DMS79 (cell line): ENCODE results near the gene TMOD1.
"Not testable (repeated sequence)": the region's sequence is repeated elsewhere in the genome, so short reads cannot be mapped to it uniquely, and the experiment has no call there.

Source experiments
- DNase-seq: peaks from one replicate; lab custom pipeline; 2025; lab: John Stamatoyannopoulos, UW

The TMOD1 gene

DNA sequence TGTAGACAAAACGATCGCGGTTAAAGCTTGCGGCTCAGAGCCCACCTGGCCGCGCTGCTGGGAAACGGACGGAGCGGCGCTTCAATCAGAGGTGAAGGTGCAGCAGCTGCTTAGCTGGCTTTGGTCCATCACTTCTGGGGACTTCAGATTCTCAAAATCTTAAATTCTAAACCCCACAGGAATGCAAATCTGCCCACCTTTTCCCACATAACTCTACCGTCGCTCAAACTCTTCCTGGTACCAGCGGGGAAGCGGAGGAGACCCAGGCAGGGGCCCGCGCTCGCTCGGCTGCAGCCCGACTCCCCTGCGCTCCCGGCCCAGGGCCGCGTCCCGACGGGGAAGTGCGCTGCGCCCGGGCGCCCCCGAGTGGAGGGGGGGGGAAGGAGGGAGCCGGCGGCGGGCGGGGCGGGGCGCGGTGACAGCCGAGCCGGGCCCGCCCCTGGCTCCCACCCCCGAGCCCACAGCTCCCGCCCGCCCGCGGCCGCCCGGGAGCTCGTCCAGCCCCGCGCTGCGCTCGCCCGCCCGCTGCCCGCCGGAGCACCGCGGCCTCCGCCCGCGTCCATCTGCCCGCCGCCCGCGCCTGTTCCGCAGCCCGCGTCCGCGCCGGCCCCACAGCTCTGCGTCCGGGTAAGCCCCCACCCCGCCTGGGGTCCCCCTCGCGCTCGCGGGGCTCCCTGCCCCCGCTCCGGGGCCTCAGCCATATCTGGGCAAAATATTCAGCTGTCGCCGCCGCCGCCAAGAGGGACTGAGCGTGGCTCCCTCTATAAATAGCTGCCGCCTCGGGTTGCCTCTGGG is at the start of gene TMOD1:
TMOD1 (plus strand) TSS at position 490 of the 795 bp plus-strand sequence. CDS start 22,523 bp downstream, outside the sequence.
- DNase-seq: peak; percentile 3

- DNase-seq: not testable (repeated sequence)
Measured at GRCh38 chr9:97453573-97453972, 47.9 kb upstream of the TMOD1 start.

DNA sequence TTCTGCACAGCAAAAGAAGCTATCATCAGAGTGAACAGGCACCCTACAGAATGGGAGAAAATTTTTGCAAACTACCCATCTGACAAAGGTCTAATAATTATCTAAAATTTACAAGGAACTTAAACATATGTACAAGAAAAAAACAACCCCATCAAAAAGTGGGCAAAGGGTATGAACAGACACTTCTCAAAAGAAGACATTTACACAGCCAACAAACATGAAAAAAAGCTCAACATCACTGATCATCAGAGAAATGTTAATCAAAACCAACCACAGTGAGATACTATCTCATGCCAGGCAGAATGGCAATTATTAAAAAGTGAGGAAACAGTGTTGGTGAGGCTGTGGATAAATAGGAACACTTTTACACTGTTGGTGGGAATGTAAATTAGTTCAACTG is 44.6 kb upstream of the TMOD1 start:
- not testable (repeated sequence) for DNase-seq

DNA sequence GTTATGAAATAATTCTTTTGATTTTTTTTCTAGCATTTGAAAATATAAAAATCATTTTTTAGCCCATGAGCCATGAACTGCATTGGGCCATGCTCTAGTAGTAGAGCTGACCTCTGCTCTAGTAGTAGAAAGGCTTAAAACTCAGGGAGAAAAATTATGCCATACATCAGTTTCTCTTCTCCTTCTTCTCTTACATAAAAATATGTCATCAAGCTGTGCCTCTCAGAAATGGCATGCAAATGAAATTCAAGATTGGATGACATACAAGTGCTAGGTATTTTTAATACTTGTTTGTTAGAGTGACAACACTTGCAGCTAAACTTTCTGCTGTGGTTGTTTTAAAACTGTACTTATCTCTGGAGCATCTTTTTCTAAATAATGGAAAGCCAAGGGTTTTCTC is 42.1 kb upstream of the TMOD1 start:
- DNase-seq: no peak

- no peak for DNase-seq
Measured at GRCh38 chr9:97462159-97462558, 39.3 kb upstream of the TMOD1 start.

- no peak for DNase-seq
Measured at GRCh38 chr9:97462914-97463313, 38.6 kb upstream of the TMOD1 start.

GRCh38 chr9:97468658-97469448 is 32.6 kb upstream of the TMOD1 start:
- no peak for DNase-seq

GRCh38 chr9:97470076-97470475 is 31.4 kb upstream of the TMOD1 start:
- DNase-seq: no peak

GRCh38 chr9:97473717-97474116 is 27.7 kb upstream of the TMOD1 start:
- DNase-seq: no peak

GRCh38 chr9:97474372-97474925 is 27.0 kb upstream of the TMOD1 start:
- no peak for DNase-seq

DNA sequence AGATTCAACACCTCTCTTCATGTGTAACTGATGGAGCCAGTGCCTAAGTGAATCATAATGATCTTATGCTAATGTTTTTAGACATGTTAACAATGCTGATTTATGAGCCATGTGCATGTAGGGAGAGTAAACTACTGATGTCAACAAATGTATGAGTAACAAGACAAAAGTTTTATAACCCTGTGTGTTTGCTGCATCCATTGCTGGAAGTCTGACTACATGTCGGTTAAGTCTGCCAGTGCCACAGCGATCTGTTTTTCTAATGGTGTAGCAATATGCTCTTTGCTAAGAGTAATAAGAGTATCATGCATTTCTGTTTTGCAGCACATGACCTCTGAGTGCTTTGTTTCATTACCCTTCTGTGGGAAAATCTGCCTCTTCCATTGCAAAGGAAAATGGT is 26.4 kb upstream of the TMOD1 start:
- no peak for DNase-seq

GRCh38 chr9:97478301-97478981 is 23.0 kb upstream of the TMOD1 start:
- DNase-seq: no peak

- no peak for DNase-seq
Measured at GRCh38 chr9:97479496-97480159, 21.8 kb upstream of the TMOD1 start.

DNA sequence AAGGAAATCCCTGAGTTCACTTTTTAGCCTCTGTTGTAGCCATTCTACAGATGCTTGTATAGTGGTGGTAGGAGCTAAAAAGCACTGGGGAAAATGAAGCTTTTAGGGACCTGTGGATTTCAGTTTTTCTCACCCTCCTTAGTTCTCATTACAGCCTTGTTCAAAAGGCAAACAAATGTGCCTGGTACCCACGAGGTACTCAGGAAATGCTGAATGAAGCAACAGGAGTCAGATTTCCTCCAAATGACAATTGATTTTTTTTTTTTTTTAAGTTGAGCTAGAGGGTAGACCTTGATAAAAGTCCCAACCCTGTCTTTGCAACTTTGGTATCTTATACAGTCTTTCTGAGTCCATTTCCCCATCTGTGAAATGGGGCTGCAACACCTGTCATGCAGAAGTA is 21.3 kb upstream of the TMOD1 start:
- DNase-seq: no peak

DNA sequence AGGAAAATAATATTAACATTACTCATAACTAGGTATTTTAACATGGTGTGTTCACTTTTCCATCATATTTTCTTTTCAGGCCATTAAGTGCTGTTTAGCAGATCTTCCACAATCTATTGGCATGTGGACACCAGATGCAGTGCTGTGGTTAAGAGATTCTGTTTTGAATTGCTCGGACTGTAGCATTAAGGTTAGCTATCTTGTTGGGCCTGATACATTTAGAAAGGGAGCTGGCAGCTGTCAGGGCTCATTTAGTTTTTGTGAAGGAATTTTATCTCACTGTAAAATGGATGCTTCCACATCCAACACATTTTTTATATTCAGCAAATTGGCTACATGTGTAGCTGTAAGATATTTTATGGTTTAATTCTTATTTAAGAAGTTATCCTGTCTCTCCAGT is 20.7 kb upstream of the TMOD1 start:
- no peak for DNase-seq

GRCh38 chr9:97484134-97484533 is 17.3 kb upstream of the TMOD1 start:
- DNase-seq: no peak

- no peak for DNase-seq
Measured at GRCh38 chr9:97487107-97487506, 14.4 kb upstream of the TMOD1 start.

DNA sequence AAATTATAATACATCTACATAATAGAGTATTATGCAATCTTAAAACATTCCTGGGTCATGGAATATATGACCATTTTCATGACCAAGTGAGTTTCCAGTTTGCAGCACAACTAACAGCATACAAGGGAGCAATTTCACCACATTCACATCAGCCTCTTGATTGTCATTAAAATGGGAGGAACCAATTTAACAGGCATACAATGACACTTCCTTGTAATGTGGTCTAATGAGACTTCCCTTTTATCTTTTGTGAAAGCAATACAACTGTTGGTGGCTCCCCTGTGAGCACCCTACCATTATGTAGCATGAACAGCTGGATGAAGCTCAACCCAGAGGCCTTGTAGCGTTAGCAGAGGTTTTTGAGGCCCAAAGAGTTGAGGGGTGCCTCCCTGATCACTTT is 13.6 kb upstream of the TMOD1 start:
- no peak for DNase-seq

- DNase-seq: no peak
Measured at GRCh38 chr9:97491216-97491999, 10.1 kb upstream of the TMOD1 start.

DNA sequence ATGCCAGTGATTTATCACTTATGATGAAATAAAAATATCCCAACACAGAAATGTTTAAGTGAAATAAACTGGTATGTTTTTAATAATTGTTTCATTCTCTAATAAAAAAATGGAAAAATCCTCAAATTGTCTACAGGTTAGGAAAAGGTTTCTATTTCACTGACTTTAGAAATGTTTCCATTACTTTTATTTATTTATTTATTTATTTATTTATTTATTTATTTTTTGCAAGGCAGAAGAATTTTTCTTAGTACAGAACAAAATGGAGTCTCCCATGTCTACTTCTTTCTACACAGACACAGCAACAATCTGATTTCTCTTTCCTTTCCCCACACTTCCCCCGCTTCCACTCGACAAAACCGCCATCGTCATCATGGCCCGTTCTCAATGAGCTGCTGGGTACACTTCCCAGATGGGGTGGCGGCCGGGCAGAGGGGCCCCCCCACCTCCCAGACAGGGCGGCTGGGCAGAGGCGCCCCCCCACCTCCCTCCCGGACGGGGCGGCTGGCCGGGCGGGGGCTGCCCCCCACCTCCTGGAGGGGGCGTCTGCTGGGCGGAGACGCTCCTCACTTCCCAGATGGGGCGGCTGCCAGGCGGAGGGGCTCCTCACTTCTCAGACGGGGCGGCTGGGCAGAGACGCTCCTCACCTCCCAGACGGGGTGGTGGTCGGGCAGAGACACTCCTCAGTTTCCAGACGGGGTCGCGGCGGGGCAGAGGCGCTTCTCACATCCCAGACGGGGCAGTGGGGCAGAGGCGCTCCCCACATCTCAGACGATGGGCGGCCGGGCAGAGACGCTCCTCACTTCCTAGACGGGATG is 3.7 kb upstream of the TMOD1 start:
- DNase-seq: not testable (repeated sequence)
